IPS-20b (cell line): Measurements from ENCODE around the gene OOSP4B.
"Not testable (repeated sequence)": the region's sequence is repeated elsewhere in the genome, so short reads cannot be mapped to it uniquely, and the experiment has no call there.

Source experiments
- H3K27ac ChIP-seq: one replicate; pipeline ENCODE4 v1.5.1; 2013; ENCODE audit warnings: low read length
- H3K27me3 ChIP-seq: 2 replicates; pipeline ENCODE4 v1.6.1; 2013; ENCODE audit warnings: mild to moderate bottlenecking, low read length, inconsistent platforms; ENCODE audit not compliant: insufficient read depth
- H3K36me3 ChIP-seq: 2 replicates; pipeline ENCODE4 v1.6.1; 2013; ENCODE audit warnings: low read depth, mild to moderate bottlenecking, inconsistent platforms, low read length, moderate library complexity; ENCODE audit not compliant: insufficient read depth
- H3K4me1 ChIP-seq: 2 replicates; pipeline ENCODE4 v1.6.1; 2013; ENCODE audit warnings: mild to moderate bottlenecking, control low read depth, inconsistent platforms, low read length, moderate library complexity; ENCODE audit not compliant: insufficient read depth
- H3K4me3 ChIP-seq: 2 replicates; pipeline ENCODE4 v1.5.1; 2013; ENCODE audit warnings: mild to moderate bottlenecking, low read length, inconsistent platforms
- H3K9ac ChIP-seq: 2 replicates; pipeline ENCODE4 v1.6.1; 2013; ENCODE audit warnings: low read depth, mild to moderate bottlenecking, inconsistent platforms, low read length, moderate library complexity
- H3K9me3 ChIP-seq: 2 replicates; pipeline ENCODE4 v1.6.1; 2013; ENCODE audit warnings: mild to moderate bottlenecking, low read depth, low read length, inconsistent platforms; ENCODE audit not compliant: insufficient read depth

The OOSP4B gene

DNA sequence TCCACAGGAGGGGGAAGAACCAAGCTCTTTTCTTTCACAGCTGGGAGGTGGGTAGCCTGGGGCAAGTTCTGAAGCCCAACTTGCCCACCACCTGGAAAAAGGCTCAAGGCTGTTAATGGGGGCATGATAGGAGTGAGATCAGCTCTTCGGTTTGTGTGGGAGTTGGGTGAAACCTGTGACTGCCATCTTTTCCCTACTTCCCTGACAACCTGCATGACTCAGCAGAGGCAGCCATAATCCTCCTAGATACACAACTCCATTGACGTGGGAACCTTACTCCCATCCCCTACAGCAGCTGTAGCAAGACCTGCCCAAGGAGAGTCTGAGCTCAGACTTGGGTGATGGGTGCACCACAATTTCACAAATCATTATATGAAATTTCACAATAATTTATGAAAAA lies 13.3 kb upstream of the OOSP4B start:
- H3K27ac ChIP-seq, result no peak overlapping the region
- no peak overlapping the region for H3K9ac ChIP-seq
- H3K27me3 ChIP-seq, result no peaks in the 10 kb centered on the region
- no peaks in the 10 kb centered on the region for H3K4me1 ChIP-seq
- no peak overlapping the region for H3K4me3 ChIP-seq
- H3K36me3 ChIP-seq, result no peaks in the 10 kb centered on the region
- H3K9me3 ChIP-seq, result no peaks in the 10 kb centered on the region

DNA sequence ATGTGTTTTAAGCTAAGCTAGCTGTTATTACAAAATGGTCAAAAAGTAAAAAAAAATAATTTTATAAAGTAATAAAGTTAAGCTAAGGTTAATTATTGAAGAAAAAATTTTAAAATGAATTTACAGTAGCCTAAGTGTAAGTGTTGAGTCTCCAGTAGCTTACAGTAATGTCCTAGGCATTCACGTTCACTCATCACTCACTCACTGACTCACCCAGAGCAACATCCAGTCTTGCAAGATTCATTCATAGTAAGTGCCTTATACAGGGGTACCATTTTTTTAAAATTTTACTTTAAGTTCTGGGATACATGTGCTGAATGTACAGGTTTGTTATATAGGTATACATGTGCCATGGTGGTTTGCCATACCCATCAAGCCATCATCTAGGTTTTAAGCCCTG lies 11.6 kb upstream of the OOSP4B start:
- H3K27me3 ChIP-seq, result no peaks in the 10 kb centered on the region
- H3K9me3 ChIP-seq, result no peaks in the 10 kb centered on the region
- H3K9ac ChIP-seq, result no peak overlapping the region
- no peak overlapping the region for H3K4me3 ChIP-seq
- no peaks in the 10 kb centered on the region for H3K36me3 ChIP-seq
- H3K4me1 ChIP-seq, result no peaks in the 10 kb centered on the region
- H3K27ac ChIP-seq, result no peak overlapping the region

DNA sequence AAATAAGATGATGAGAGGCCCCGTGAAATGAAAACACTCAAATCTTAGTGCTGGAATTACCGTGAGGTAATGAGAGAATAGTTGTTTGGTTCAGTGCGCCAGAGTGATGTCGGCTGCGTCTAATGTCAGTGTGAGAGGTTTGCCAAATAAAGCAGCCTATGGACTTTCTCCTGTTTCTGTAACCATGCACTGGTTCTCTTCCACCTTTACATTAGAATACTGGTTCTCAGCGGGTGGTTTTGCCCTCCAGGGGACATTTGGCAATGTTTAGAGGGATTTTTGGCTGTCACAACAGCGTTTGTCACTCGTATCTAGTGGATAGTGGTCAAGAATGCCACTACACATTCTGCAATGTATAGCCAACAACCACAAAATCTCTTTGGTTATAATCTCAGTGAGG lies 1.1 kb downstream of the OOSP4B start:
- no peak overlapping the region for H3K9ac ChIP-seq
- H3K27ac ChIP-seq, result no peak overlapping the region
- H3K9me3 ChIP-seq, result no peaks in the 10 kb centered on the region
- no peaks in the 10 kb centered on the region for H3K36me3 ChIP-seq
- H3K4me1 ChIP-seq, result peaks cover 9% of the 10 kb centered on the region
- no peaks in the 10 kb centered on the region for H3K27me3 ChIP-seq
- H3K4me3 ChIP-seq, result no peak overlapping the region

DNA sequence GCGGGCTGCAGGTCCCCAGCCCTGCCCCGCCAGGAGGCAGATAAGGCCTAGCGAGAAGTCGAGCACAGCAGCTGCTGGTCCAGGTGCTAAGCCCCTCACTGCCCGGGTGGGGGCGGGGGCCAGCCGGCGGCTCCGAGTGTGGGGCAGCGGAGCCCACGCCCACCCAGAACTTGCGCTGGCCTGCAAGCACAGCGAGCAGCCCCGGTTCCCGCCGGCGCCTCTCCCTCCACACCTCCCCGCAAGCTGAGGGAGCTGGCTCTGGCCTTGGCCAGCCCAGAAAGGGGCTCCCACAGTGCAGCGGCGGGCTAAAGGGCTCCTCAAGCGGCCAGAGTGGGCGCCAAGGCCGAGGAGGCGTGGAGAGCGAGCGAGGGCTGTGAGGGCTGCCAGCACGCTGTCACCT lies 3.4 kb downstream of the OOSP4B start:
- H3K36me3 ChIP-seq, H3K9me3 ChIP-seq, H3K27ac ChIP-seq, H3K4me1 ChIP-seq, H3K9ac ChIP-seq, H3K4me3 ChIP-seq, H3K27me3 ChIP-seq: not testable (repeated sequence)

DNA sequence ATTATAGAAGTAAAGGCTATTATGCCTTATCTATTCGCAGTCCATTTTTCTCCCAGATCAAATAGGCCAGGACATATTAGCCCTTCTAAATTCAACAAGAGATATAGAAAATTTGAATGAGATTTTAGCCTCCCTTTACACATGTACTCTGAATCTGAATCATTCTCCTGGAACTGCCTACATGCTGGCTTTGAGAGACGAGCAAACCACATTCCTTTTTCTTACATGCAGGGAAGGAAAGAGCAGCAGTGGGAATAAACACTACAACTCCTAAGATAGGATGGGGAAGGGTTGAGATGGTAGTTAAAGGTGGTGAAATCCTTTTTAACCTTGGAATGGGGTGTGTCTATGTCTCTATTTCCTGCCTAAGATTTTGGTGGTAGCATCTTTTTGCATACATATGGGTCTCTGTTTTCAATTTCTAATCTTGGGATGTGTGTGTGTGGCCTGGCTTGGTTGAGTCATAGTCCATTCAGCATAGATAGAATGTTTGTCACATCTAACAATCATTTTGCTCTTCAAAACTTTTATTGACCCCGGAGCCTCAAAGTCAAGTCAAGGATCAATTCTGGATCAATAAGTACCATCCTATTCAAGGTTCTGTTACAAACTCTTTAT lies 12.1 kb downstream of the OOSP4B start:
- Histone ChIP-seq H3K27me3 (no peaks in the 10 kb centered on the region), H3K27ac (no peak overlapping the region), H3K9me3 (no peaks in the 10 kb centered on the region), H3K36me3 (no peaks in the 10 kb centered on the region), H3K4me1 (no peaks in the 10 kb centered on the region), H3K4me3 (no peak overlapping the region), H3K9ac (no peak overlapping the region)

DNA sequence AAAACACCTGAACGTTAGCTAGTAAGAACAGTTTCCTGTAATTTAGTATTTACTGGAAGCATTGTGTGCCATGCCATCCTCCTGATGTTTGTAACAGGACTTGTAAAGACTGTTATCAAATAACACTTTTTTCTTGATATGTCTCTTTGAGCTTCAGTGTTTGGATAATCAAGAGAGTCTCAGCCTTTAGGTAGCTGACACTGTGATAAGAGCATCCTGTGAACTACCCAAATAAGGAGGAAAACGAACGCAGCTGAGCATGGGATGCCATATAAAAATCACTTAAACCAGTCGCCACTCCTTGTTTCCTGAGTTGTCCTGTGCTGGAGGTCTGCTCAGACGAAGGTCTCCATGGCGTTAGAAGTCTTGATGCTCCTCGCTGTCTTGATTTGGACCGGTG lies 23.1 kb downstream of the OOSP4B start, which contains the start of gene OOSP2:
OOSP2 (plus strand) TSS at position 301 of the 400 bp plus-strand sequence; CDS start at position 352, 51 bp downstream.
- Histone ChIP-seq H3K27me3 (no peaks in the 10 kb centered on the region), H3K4me3 (no peak within 1 kb of the TSS), H3K4me1 (peaks cover 7% of the 10 kb centered on the region; the same call in 1 of the 2 replicates), H3K9ac (no peak within 1 kb of the TSS), H3K36me3 (no peaks in the 10 kb centered on the region), H3K27ac (no peak within 1 kb of the TSS), H3K9me3 (no peaks in the 10 kb centered on the region)

DNA sequence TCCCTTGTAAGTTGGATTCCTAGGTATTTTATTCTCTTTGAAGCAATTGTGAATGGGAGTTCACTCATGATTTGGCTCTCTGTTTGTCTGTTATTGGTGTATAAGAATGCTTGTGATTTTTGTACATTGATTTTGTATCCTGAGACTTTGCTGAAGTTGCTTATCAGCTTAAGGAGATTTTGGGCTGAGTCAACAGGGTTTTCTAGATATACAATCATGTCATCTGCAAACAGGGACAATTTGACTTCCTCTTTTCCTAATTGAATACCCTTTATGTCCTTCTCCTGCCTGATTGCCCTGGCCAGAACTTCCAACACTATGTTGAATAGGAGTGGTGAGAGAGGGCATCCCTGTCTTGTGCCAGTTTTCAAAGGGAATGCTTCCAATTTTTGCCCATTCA lies 33.4 kb downstream of the OOSP4B start:
- not testable (repeated sequence) for H3K36me3 ChIP-seq, H3K27me3 ChIP-seq, H3K9me3 ChIP-seq, H3K27ac ChIP-seq, H3K4me3 ChIP-seq, H3K4me1 ChIP-seq, H3K9ac ChIP-seq

DNA sequence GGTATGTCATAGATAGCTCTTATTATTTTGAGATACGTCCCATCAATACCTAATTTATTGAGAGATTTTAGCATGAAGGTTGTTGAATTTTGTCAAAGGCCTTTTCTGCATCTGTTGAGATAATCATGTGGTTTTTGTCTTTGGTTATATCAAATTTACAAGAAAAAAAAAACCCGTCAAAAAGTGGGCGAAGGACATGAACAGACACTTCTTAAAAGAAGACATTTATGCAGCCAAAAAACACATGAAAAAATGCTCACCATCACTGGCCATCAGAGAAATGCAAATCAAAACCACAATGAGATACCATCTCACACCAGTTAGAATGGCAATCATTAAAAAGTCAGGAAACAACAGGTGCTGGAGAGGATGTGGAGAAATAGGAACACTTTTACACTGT lies 33.9 kb downstream of the OOSP4B start:
- H3K4me3 ChIP-seq, H3K27ac ChIP-seq, H3K9ac ChIP-seq, H3K9me3 ChIP-seq, H3K36me3 ChIP-seq, H3K27me3 ChIP-seq, H3K4me1 ChIP-seq: not testable (repeated sequence)

DNA sequence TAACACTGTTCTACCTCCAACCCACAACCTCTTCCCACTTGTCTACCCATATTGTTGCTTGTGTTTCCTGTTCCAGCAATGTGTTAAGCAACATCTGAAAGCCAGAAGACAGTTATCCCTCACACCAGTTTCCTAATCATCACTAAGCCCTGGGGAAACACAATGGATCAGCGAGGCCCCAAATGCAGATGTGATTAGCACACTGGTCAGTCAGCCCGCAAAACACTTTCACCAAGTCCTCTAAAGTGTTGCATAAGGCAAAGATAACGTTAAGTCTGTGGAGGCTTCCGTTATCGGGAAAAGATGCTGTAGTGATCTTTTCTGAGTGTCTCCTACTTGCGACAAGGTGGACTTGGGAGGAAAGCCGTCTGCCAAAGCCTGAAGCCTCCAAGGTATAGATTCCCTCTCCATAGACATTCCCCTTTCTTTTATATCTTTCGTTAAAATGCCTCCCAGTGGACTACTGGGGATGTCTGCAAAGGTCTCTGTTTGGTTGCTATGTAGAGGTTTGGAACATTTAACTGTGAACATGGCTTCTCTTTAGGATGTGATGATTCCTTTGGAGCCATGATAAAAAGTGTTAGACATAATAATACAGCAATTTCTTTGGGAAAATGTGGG lies 39.5 kb downstream of the OOSP4B start, which contains the start of gene MS4A3:
MS4A3 (plus strand) TSS at position 317 of the 621 bp plus-strand sequence. CDS start 4,496 bp downstream, outside the sequence.
- no peak within 1 kb of the TSS for H3K9ac ChIP-seq
- H3K4me3 ChIP-seq, result no peak within 1 kb of the TSS; the same call in 1 of the 2 replicates
- H3K27ac ChIP-seq, result no peak within 1 kb of the TSS
- no peaks in the 10 kb centered on the region for H3K36me3 ChIP-seq
- peaks cover 6% of the 10 kb centered on the region; the same call in 1 of the 2 replicates for H3K4me1 ChIP-seq
- no peaks in the 10 kb centered on the region for H3K27me3 ChIP-seq
- H3K9me3 ChIP-seq, result no peaks in the 10 kb centered on the region

DNA sequence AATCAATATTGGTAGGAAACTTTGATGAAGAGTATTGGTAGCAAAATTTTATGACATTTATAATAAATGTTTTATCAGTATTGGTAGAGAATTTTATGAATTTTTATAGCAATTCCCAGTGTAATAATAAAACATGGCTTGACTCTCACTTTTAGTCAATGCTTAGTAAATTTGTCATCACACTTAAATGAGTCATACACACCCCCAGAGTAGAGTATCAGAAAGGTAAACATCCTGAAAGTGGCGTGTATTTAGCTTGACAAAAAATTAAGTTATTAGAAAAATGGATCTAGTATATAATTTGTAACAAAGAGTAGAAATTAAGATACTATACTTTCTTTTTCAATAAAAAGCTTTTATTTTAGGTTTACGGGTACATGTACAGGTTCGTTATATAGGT lies 42.1 kb downstream of the OOSP4B start:
- no peaks in the 10 kb centered on the region for H3K27me3 ChIP-seq
- H3K4me3 ChIP-seq, result no peak overlapping the region
- H3K9me3 ChIP-seq, result no peaks in the 10 kb centered on the region
- H3K9ac ChIP-seq, result no peak overlapping the region
- no peak overlapping the region for H3K27ac ChIP-seq
- H3K4me1 ChIP-seq, result peaks cover 6% of the 10 kb centered on the region; the same call in 1 of the 2 replicates
- no peaks in the 10 kb centered on the region for H3K36me3 ChIP-seq

DNA sequence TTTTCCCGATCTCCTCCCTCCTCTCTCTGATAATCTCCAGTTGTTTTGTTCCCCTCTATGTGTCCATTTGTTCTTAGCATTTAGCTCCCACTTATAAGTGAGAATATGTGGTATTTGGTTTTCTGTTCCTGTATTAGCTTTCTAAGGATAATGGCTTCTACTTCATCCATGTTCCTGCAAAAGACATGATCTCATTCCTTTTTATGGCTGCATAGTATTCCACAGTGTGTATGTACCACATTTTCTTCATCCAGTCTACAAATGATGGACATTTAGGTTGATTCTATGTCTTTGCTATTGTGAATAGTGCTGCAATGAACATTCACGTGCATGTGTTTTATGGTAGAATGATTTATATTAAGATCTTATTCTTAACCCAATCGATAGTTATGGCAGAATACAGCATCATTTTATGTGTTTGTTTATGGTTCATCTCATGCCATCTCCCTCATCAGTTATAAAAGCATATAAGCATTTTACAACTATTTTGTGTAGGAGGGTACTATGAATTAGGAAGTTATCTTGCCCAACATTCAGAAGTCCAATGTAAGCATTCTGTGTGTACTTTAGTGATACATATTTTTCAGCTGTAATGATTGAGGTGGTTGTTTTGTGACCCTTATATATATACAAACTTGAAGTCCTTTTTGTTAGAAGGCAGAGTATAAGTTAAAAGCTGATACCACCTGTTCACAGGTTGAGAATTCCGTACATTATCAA lies 42.7 kb downstream of the OOSP4B start:
- Histone ChIP-seq H3K9ac (no peak overlapping the region), H3K36me3 (no peaks in the 10 kb centered on the region), H3K4me1 (peaks cover 6% of the 10 kb centered on the region; the same call in 1 of the 2 replicates), H3K27me3 (no peaks in the 10 kb centered on the region), H3K4me3 (no peak overlapping the region), H3K9me3 (no peaks in the 10 kb centered on the region), H3K27ac (no peak overlapping the region)

DNA sequence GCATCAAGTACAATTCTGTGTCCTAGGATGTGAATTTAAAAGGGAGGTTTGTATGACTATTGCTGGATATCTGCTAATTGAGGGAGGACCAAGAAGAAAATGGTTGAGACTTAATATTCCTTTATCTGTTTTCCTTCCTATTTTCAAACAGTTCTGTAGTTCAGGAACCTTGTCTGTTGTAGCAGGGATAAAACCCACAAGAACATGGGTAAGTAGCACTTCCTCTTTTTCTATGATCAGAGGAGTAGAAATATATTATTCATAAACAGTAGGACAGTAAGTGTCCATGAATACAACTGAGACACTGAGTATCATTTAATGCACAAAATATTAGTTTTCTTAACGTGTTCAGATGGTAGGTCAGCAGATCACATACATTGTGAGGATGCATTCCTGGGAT lies 47.1 kb downstream of the OOSP4B start:
- H3K9me3 ChIP-seq, result no peaks in the 10 kb centered on the region
- no peak overlapping the region for H3K9ac ChIP-seq
- H3K27me3 ChIP-seq, result no peaks in the 10 kb centered on the region
- H3K36me3 ChIP-seq, result no peaks in the 10 kb centered on the region
- H3K27ac ChIP-seq, result no peak overlapping the region
- no peaks in the 10 kb centered on the region for H3K4me1 ChIP-seq
- no peak overlapping the region for H3K4me3 ChIP-seq
